ENCODE results near the gene NR1H4. TPM values are rescaled to one million over a fixed set of nuclear protein-coding genes. Genes with fewer than 3 reads are reported as not detected.

Gene NR1H4
- not detected in 2 replicates for total RNA-seq

DNA sequence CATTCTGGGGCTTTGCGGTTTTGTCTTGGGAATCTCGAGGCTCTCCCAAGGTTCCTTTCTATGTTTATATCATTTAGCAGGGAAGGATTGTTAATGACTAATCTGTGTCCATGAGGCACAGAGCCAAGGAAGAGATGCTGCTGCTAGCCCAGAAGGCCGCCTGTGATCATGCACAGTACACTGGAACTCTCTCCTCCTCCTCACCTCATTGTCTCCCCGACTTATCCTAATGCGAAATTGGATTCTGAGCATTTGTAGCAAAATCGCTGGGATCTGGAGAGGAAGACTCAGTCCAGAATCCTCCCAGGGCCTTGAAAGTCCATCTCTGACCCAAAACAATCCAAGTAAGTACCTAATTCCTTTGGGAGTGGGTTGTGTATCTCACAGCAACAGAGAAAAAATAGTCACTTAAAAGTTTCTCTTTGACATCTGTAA is at the start of gene NR1H4:
NR1H4 (plus strand) TSS at position 151 of the 435 bp plus-strand sequence. CDS start 19,458 bp downstream, outside the sequence.

DNA sequence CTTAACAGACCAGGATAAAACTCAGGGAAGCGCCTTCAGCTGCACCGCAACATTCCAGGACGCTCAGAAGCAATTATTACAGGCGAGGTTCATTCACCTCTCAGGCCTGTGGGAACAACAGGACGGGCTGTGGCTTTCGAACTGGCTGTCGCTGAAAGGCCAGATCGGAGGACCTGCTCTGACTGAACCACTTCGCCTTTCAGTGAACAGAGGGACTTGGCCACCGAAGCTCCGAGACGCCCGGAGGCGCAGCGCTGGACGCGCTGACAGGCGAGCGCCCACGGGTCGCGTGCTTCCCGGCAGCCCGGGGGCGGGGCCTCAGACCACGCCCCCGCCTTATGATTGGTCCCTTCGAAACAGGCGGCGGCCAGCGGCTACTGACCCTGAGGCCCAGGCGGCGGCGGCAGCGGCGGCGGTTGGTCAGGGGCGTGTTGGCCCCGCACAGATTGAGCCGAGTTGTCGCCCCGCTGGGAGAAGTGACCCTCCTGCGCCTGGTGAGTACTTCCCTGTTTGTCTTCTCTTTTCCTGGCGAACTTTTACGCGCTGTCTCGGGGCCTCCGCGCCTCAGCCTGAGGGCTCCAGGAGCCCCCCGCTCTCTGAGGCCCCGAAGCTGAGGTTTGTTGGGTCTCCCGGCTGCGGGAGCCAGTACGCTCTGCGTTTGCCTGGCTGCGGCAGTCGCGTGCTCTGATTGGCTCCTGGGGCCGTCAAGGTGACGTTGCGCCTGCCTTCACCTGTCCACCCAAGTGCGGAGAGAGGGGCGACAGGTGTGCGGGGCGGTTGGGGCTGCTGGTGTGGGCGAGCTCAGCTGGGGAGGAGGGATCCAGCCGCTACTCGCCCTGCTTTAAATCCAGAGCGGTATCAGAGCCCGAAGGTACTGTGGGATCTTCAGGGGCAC is 99.9 kb downstream of the NR1H4 start, which contains the start of gene GAS2L3:
GAS2L3 (plus strand) TSS at position 393 of the 895 bp plus-strand sequence. CDS start 21,221 bp downstream, outside the sequence.

Other genes with a start within 250 kb of the NR1H4 start
- gene DEPDC4, start 206.8 kb upstream of the NR1H4 start, total RNA-seq, result 0.75 and 1.6 TPM in 2 replicates
- gene SCYL2, start 206.7 kb upstream of the NR1H4 start, total RNA-seq, result 30.8 and 35.3 TPM in 2 replicates
- gene SLC17A8, start 116.8 kb upstream of the NR1H4 start, total RNA-seq, result not detected in 2 replicates
- gene GAS2L3, start 99.8 kb downstream of the NR1H4 start, total RNA-seq, result 17.7 and 19.3 TPM in 2 replicates

Measured in aortic smooth muscle cell (primary cell).